ENCODE results near the gene KRT7.

The KRT7 gene

GRCh38 chr12:52189376-52190174 is 43.5 kb upstream of the KRT7 start:
- no peak overlapping the region for H3K4me3 ChIP-seq (replicated peaks; ENCODE audit: insufficient read depth, low read length)
- peak in 1 of 2 experiments; percentile 38 for DNase-seq (ENCODE audit: low read depth in 1 of 2, low spot score in 1 of 2)
- TF ChIP-seq, protein P1, sequence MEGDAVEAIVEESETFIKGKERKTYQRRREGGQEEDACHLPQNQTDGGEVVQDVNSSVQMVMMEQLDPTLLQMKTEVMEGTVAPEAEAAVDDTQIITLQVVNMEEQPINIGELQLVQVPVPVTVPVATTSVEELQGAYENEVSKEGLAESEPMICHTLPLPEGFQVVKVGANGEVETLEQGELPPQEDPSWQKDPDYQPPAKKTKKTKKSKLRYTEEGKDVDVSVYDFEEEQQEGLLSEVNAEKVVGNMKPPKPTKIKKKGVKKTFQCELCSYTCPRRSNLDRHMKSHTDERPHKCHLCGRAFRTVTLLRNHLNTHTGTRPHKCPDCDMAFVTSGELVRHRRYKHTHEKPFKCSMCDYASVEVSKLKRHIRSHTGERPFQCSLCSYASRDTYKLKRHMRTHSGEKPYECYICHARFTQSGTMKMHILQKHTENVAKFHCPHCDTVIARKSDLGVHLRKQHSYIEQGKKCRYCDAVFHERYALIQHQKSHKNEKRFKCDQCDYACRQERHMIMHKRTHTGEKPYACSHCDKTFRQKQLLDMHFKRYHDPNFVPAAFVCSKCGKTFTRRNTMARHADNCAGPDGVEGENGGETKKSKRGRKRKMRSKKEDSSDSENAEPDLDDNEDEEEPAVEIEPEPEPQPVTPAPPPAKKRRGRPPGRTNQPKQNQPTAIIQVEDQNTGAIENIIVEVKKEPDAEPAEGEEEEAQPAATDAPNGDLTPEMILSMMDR (IDR thresholded peaks at IDR 0.05; ENCODE audit: insufficient read depth, low read length), result no peak
- TF ChIP-seq SPI1 (IDR thresholded peaks at IDR 0.05; ENCODE audit: borderline replicate concordance, low read depth) (no peak), POLR2AphosphoS5 (IDR thresholded peaks at IDR 0.05; ENCODE audit: low read depth) (no peak), REST (IDR thresholded peaks at IDR 0.05; ENCODE audit: insufficient replicate concordance, low read depth) (no peak), GABPA (IDR thresholded peaks at IDR 0.05; ENCODE audit: low read depth) (no peak)
- no peaks in the 10 kb centered on the region for H3K27me3 ChIP-seq (ENCODE audit: insufficient read depth, poor library complexity, severe bottlenecking)
- no peak overlapping the region for H3K27ac ChIP-seq (replicated peaks)

DNA sequence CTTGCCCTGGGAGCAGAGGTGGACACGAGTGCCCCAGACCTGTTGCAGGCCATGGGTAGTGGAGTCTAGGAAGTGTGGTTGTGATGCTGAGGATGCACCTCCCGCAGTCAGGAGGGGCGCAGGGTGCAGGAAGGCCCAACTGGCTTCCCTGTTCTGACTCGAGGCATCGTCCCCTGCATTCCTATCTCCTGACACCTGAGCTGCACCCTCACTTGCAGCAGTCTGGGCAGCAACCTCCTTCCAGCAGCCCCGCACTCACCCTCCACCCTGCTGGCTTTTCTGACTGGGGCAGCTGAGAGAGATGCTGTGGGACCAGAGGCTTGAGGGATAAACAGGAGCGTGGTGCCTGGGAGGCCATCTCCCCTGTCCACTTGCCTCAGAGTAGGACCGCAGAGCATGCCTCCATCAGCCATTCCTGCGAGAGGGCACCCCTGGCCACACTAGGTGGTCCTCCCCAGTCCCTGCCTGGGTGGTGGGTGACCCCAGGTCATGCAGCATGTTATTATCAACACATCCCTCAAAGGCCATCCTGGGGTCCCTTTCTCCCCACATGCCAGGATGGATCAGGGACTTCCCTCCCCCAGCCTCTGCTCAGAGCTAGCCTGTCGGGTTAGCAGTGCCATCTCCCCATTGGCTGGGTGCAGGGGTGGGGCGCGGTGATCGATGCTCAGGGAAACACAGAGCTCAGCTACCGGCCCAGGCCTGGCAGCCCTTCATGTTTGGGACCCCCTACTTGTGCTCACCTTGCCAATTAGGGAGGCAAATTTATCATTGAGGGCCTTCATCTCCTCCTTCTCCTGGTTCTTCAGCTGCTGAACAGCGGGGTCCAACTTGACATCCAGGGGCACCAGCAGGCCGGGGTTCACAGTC is 41.9 kb upstream of the KRT7 start:
- H3K27ac ChIP-seq (replicated peaks), result 0 out of 2 replicates have a peak overlapping the region, but pooled peaks have one; percentile 11
- H3K4me3 ChIP-seq (replicated peaks; ENCODE audit: insufficient read depth, low read length), result no peak overlapping the region
- DNase-seq (ENCODE audit: low read depth in 1 of 2, low spot score in 1 of 2), result no peak
- TF ChIP-seq GABPA (IDR thresholded peaks at IDR 0.05; ENCODE audit: low read depth), result no peak
- no peak for TF ChIP-seq SPI1 (IDR thresholded peaks at IDR 0.05; ENCODE audit: borderline replicate concordance, low read depth)
- no peak for TF ChIP-seq REST (IDR thresholded peaks at IDR 0.05; ENCODE audit: insufficient replicate concordance, low read depth)
- TF ChIP-seq, protein P1 (IDR thresholded peaks at IDR 0.05; ENCODE audit: insufficient read depth, low read length), result no peak
- TF ChIP-seq POLR2AphosphoS5 (IDR thresholded peaks at IDR 0.05; ENCODE audit: low read depth), result no peak
- no peaks in the 10 kb centered on the region for H3K27me3 ChIP-seq (ENCODE audit: insufficient read depth, poor library complexity, severe bottlenecking)

GRCh38 chr12:52191841-52192791 is 40.9 kb upstream of the KRT7 start, which contains the start of gene KRT80:
KRT80 (minus strand) TSS chr12:52192014; CDS start chr12:52191902, 112 bp downstream.
- Histone ChIP-seq H3K27ac (replicated peaks) (peak within 1 kb of the TSS; percentile 11; the same call in 1 of the 2 replicates), H3K27me3 (ENCODE audit: insufficient read depth, poor library complexity, severe bottlenecking) (no peaks in the 10 kb centered on the region), H3K4me3 (replicated peaks; ENCODE audit: insufficient read depth, low read length) (no peak within 1 kb of the TSS)
- DNase-seq (ENCODE audit: low read depth in 1 of 2, low spot score in 1 of 2), result peak; percentile 80 to 89
- TF ChIP-seq REST (IDR thresholded peaks at IDR 0.05; ENCODE audit: insufficient replicate concordance, low read depth) (no peak), POLR2AphosphoS5 (IDR thresholded peaks at IDR 0.05; ENCODE audit: low read depth) (peak; percentile 30; the same call in 1 of the 2 replicates)
- TF ChIP-seq, protein P1 (IDR thresholded peaks at IDR 0.05; ENCODE audit: insufficient read depth, low read length), result no peak
